Stimulated activated CD8-positive, alpha-beta memory T cell treated with anti-CD3 and anti-CD28 coated beads, Interleukin-12 subunit alpha, Interleukin-12 subunit beta, amount 100 ng/mL, for 1 hour (primary cell): ENCODE measurements around the gene FGGY.
"Not testable (repeated sequence)": the region's sequence is repeated elsewhere in the genome, so short reads cannot be mapped to it uniquely, and the experiment has no call there.

Source experiments
- DNase-seq: peaks from one replicate; pipeline ENCODE4 v3.0.0-alpha.2; 2020; ENCODE audit warnings: low read depth

FGGY gene

DNA sequence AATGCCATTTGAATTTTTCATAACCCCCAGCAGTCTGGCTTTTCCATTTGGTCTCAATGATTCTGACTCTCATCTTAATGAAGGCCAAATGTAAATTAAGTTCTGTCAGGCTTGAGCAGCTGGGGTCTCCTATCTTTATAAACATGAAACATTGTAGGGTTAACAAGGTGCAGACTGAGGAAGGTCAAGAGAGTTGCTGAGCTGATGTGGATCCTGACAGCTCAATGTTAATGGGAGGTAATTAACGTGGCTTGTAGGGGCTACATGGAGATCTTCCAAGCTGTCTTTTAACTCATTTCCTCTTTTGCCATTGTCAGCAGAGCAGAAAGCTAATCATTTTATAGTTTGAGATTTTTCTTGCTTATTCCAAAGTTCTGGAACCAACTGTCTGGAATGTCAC is 55.2 kb downstream of the FGGY start:
- DNase-seq = no peak

DNA sequence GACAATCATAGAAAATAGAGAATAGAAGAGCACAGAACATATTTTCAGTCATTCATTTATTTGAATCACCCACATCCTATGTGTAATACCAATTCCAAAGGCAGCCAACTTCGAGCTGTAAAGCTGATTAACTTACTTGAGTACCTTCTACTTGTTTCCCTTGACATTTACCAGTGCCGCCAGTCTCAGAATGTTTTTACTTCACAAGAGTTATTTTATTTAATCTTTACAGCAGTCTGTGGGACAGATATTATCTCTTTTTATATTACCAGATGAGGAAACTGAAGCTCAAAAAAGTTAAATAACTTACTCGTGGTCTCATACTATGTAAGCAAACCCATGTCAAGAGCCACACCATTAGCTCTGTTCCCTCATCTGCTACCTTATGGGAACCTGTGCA is 56.6 kb downstream of the FGGY start:
- DNase-seq = no peak

DNA sequence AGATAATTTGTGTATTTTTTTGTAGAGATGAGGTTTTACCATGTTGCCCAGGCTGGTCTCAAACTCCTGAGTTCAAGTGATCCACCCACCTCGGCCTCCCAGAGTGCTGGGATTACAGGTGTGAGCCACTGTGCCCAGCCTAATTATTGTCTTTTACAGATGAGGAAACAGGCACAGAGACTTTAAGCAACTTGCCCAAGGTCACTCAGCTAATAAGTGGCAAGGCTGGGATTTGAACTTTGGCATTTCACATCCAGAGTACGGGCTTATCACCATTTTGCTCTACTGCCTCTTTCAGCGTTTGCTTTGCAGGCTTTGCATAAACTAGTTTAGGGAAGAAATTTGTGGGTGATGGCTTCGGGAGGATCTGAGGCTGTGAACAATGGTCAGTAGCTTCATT is 57.3 kb downstream of the FGGY start:
- not testable (repeated sequence) for DNase-seq

DNA sequence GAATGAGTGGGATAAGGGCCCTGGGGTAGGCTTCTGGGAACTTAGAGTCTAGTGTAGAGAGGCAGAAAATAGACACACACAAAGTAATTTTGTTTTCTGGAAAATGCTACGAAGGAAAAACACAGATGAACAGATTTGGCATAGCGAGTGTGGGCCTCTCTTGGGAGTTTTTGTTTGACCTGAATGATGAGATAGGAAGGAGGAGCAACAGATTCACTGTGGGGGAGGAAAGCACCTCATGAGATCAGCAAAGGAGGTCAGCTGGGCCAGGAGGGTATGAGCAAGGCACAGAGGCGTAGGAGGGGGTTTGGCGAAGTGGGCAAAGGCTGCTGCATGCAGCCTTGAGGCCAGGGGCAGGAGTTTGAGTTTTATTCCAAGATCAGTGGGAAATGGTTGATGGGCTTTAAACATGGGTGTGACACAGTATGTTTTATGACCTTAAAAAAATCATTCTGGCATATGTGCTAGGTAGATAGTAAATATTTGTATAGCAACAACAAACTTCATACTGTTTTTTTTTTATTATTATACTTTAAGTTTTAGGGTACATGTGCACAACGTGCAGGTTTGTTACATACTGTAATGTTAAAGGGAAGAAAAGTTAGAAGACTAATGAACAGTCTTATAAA is 57.9 kb downstream of the FGGY start:
- no peak for DNase-seq

DNA sequence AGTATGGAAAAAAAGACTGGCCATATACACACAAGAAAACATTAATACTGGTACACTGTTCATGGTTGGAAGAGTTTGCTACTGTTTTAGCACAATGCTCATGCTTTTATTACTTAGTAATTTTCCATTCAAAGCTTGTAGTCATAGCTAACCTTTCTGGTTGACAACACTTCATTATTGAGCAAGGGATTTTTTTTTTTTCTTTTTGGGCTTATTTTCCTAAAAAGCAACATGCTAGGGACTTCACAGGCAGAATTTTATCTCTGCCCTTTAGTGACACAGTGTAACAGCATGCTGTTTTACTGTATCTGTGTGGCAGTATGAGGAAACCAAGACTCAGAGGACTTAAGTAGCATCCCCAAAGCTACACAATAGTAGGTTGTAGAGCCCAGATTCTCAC is 58.5 kb downstream of the FGGY start:
- no peak for DNase-seq

DNA sequence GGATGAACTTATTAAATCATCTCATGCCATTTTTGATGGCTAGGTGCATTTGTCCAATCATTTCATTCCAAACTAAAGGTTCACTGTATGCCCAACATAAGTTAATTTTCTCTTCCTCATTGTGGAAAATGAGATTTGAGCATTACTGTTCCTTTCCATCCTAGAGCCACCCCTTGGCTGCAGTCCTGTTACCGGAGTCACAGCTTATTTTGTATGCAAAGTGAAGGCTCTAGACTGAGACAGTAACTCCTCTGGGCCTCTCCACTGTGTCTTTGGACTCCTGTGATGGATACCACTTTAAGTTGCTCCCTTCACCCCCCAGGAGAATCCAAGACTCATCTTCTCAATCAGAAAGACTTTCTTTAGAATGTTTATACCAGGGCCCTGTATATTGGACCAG is 59.7 kb downstream of the FGGY start:
- no peak for DNase-seq

DNA sequence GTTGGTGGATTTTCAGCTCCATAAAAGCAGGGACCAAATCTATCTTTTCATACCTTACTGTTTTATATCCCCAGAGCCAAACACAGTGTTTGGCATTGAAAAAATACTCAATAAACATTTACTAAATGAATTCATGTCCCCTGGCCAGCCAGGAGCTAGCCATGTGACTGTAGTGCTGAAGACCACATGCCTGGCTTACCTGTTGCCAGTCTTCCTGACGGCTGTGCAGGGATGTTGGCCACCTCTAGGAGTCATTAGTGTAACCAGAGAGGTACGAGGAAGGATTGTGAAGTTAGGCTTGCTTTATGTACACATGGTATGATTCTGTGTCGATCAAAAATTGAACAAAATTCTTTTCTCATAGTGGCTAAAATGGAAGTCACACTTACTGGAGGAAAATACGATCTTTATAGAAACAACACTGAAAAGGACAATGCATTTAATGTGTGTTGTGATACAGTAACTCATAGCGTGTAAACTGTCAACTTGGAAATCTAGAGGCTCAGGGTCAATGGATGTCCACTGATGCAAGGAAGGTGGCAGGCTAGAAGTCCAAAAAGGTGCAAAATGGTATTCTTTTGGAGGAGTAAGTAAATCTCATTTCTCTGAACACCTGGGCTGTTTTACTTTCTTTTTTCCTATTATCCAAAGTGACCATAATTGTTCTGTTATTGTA is 60.9 kb downstream of the FGGY start:
- DNase-seq = no peak

DNA sequence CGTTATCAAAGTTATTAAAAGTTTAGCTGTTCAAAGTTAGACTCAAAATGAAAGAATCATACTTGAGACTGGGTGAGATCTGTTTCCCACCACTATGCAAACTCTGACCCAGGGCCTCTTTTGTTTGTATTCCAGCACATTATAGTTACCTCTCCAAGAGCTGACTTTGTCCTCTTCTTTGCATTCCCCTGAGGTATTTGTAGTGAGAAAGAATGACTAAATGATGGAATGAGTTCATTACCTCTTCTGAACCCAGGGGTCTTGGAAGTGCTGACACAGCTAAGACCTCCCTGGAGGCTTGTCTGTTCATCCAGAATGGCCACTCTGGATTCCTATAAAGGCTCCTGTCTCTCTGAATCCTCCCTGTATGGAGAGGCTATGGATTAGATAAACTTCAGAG is 62.4 kb downstream of the FGGY start:
- DNase-seq = no peak

DNA sequence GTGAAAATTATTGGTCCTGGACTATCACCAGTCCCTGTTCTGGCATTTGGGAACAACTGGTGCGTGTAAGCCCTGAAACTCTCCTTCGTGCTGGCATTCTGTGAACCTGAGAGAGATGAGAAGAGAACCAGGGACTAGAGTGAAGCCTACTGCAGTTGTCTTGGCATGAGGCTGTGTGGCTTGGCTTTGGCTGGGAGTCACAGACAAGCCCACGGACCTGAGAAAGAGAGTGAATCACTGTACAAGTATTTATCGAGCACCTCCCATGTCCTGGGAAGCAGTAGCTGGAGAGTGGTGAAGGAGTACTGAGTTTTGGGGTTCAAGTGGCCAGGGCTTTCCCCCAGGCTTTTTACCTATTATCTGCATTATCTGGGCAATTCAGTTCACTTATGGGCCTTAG is 63.3 kb downstream of the FGGY start:
- DNase-seq = no peak

DNA sequence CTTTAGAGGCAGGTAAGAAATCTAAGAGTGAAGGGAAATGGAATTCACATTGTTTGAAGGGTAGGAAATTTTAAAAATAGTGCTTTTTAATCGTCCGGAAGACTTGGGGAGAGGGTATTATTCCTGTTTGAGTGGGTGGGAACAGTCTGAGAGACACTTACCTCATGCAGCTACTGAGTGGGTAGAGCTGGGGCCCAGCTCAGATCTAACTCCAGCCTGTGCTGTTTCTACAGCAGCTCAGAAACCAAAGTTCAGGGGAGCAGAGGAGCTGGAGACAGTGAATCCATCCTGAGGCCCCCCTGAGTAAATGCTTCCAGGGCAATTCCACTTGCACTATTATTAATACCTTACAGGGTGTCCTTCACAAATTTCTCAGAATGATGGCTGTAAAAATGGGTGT is 63.8 kb downstream of the FGGY start:
- DNase-seq = no peak

DNA sequence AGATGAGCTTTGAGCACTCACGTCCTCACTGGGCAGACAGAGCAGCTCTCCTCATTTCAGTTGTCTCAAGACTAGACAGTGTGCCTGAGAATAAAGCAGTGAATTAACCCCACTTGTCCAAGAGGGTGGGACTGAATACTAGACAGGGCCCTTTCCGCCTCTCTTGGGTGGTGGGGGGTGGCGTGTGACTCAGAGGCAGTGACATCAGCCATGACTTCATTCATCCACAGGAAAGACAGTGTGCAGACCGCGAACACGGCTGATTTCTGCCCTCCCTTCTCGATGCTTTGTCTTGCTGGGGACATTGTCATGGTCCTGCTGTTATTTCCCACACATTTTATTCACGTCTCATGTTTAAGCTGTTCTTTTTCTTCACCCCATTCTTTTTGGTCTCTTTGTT is 64.9 kb downstream of the FGGY start:
- DNase-seq = no peak

DNA sequence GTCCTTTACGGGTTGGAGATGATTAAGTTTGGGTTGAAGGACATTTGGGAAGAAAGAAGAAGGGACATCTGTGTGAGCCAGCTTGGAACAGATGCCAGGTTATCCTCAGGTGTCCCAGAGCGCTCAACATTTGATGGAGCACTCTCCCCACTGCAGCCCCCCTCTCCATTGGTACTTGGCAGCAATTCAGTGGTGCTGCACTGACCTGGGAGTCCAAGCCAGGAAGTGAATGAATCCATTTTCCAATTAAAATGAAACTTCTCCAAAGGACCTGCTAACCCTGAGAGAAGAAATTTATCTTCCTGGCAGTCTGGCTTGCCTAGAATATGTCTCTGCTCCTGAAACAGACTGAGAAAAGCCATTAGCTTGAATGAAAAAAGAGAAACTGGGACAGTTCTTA is 67.1 kb downstream of the FGGY start:
- no peak for DNase-seq

DNA sequence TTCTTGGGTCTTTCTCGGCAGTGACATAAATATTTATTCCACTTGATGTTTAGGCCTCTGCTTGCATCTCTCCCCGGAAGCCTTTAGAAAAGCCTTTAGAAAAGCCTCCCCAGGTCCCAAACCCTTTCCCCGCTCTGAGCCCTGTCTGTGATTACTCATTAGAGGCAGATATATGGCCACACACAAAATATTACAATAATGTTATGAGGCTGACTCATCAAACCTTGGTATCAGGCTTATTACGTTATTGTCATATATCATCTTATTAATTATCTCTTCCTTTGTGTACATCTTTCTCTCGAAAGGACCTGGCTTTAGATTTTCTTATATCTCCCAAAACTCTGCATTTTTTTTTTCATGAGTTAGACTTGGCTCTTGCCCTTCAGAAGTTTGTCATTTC is 69.5 kb downstream of the FGGY start:
- no peak for DNase-seq

DNA sequence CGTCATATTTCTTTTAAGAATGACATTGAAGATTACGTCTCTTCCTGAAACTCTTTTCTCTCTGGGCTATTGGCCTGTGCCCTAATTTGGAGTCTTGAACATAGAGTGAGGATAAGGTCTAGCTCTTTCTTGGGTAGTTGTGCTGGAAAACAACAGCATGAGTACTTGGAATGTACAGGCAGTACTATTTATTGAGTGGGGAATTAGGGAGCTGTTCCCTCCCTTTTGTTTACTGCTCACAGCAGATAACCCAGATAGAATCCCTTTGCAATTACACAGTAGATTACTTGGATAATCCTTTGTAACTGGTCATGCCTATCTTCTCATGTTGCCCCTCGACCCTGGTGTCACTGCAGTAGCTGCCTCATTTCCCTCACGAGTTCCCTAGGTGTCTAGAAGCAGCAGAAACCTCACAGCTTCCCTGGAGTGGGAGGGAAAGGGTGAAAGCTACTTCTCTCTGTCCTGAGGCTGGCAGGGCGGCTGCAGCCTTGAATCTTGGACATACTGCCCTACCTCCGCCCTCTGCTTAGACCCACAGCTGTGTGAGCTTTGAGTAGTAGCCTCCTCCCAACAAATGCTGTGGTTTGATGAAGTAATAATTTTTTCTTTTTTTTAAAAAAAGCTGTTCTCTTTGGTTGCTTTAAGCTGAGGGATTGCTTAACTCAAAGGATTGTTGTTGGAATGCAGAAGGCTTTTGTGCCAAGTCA is 70.6 kb downstream of the FGGY start:
- no peak for DNase-seq

DNA sequence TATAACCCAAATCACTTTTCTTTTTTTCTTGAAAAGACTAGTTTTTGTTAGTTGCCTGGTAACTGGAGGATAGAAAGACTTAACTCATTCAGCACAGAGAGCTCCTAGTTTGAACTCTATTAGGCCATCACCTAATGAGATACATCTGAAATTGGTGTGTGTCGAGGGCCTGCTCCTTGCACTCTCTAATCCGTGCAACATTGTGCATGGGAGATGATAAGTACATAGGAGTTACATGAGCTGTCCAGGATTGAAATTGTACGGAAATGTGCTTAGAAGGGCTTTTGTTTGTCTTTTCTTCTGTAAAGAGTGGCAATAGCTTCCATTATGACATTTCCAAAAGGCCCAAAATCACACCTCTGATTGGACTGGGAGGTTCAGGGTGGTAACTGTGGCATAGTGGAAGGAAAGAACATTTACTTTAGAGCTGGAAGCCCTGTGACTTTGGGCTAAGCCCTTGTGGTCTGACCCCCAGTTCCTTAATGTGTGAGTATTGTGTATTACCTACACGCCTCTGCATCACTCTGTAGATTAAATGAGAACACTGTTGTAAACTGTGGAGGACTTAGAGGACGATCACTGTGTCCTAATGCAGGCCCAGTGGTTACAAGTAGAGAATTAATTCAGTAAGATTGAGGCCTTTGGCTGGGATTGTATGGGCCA is 71.2 kb downstream of the FGGY start:
- no peak for DNase-seq

DNA sequence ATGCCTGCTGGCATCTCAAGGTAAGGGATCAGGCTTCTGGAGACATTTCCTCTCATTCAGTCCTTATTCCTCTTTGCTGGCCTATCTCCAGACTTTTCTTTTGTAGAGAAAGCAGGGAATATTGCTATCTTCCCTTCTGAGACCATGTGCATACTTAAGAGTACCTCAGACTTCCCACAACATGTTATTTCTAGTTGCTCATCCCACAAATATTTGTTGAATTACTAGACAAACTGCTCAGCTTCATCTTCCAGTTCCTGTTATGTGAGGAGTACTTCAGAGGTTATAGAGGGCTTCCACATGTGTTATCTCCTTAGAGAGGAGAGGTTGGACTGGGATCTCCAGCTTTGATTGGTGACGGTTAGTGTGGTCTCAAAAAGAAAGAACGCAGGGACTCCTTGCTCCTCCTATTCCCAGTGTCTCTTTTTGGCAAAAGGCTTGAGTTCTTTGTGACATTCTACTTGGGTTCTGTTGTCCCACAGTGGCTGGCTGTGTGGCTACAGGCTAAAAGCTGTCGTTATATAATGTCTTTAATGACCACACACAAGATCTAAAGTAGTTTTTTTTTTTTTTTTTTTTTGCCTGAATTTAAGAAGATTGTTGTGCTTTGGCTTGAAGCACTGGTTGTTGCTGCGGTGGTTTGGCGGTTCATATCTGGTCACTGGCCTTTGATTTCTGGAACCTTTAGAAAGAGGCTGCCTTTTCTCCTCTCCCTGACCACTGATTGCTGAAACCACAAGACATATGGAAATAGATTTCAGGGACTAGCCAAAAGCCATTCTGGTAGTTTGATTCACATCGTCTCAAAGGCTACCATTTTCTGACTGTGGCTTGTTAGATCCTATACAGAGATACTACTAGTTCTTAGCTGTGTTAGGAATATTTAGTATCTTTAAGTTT is 78.7 kb downstream of the FGGY start:
- DNase-seq = no peak

DNA sequence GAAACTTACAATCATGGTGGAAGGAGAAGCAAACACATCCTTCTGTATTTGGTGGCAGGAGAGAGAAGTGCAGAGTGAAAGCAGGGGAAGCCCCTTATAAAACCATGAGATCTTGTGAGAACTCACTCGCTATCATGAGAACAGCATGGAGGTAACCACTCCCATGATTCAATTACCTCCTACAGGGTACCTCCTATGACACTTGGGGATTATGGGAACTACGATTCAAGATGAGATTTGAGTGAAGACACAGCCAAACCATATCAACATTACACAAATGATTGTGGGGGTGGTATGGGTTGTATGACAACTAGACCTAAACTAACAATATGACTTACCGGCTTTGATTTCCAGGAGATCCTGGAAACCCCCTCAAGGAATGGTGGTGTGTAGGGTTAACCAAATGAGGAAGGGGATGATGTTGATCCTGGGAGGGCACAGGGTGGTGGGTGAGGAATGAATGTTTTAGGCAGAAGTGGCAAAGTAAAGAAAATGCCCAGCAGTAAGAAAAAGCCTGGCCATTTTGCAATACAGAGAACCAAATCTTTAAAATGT is 80.5 kb downstream of the FGGY start:
- no peak for DNase-seq

DNA sequence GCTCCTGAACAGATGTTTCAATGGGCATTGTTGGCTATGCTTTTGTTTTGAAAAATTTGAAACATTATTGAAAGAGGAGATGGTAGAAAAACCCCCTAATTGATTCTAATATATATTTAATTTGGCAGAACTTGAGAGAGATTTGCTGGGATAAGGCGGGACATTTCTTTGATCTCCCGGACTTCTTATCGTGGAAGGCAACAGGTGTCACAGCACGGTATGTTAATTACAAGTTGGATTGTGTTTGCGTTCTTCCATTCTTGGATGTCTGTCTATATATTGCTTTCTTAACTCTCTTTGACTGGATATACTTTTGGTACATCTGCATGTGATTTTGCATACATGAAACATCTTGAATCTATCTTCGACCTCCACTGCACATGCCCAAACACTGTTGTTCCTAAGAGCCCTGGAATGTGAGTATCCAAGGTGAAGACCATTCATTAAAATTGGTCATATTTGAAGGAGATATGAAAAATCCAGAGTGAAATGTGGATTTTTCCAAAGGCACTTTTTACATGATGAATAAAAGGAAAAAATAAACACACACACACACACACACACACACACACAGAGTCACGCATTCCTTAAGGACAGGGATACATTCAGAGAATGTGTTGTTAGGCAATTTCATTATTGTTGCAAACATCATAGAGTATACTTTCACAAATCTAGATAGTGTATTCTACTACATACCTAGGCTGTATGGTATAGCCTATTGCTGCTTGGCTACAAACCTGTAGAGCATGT is 81.9 kb downstream of the FGGY start:
- no peak for DNase-seq

DNA sequence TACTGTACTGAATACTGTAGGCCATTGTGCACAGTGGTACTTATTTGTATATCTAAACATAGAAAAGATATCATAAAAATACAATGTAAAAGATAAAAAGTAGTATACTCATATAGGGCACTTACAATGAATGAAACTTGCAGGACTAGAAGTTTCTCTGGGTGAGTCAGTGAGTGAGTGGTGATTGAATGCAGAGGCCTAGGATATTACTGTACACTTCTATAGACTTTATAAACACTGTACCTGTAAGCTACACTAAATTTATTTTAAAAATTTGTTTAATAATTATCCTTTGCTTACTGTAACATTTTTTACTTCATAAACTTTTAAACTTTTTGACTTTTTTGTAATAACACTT is 82.5 kb downstream of the FGGY start:
- DNase-seq = no peak

DNA sequence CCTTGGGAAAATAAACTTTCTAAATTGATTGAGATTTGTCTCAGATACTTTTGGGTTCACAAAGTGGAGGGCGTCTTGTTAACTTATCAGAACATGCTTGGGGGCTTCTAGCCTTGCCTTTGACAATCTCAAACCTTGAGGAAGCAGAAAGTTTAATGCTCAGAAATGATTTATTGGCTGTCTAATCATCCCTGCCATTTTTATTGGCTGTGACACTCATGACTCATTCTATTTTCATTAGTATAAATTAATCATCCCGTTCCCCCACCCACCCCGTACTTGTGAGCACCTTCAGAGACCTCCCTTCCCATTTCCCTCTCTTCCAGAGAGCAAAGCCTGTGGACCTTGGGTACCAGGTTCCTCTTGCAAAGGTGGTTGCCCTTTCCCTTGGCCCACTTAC is 87.1 kb downstream of the FGGY start:
- DNase-seq = no peak

DNA sequence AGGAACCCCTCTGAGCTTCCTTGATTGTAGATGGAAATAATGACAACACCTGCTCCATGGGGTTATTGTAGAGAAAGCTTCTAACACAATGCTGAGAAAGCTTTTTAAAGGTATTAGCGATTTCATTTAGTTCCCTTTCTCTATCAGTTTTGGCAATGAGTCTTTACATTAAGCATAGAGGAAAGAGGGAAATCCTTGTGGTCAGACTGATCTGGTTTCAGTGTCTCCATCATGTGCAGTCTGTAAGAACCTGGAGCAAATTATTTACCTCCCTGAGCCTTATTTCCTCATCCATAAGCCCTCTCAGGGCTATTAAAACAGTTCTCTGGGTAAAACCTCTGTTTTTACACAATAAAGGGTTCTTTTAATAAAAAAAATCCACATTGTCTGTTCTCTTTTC is 87.5 kb downstream of the FGGY start:
- no peak for DNase-seq
